NCI-H128 (cell line): Measurements from ENCODE around the gene PLA2G3.

Experiments used
- DNase-seq: peaks from one replicate; lab custom pipeline; 2025; ENCODE audit not compliant: unreplicated experiment; lab: John Stamatoyannopoulos, UW

PLA2G3 gene

GRCh38 chr22:31148488-31148887, 8.2 kb upstream of the PLA2G3 start:
- no peak for DNase-seq

DNA sequence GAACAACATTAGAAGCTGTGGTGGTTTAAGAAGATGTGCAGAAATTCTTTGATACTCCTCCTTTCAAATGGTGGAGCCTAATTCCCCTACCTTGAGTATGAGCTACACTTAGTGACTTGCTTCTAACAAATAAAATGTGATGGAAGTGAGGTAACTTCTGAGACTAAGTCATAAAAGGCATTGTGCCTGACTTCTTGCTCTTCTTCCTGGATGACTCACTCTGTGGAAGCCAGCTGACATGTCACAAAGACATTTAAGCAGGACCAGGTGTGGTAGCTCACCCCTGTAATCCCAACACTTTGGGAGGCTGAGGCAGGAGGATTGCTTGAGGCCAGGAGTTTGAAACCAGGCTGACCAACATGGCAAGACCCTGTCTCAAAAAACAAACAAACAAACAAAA, 3.9 kb upstream of the PLA2G3 start:
- no peak for DNase-seq

- DNase-seq: no peak
Observed at GRCh38 chr22:31143537-31143936, 3.2 kb upstream of the PLA2G3 start.

DNA sequence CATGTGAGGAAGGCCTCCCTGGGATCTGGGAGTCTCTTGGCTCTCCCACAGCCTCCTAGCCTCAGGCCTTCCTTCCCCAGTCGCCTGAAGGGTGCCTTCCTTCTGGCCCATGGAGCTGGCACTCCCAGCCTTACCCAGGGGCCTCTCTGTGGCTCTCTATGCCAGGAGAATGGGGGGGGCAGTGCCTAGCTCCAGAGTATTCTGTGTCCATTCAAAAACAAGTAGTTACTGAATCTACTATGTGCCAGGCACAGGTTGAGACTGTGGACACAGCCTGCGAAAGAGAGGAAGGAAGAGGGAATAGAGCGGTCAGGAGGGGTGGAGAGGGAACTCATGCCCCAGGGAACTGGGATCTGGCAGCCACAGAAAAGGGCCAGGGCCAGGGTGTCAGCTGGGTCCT, 2.7 kb upstream of the PLA2G3 start:
- DNase-seq: no peak

DNA sequence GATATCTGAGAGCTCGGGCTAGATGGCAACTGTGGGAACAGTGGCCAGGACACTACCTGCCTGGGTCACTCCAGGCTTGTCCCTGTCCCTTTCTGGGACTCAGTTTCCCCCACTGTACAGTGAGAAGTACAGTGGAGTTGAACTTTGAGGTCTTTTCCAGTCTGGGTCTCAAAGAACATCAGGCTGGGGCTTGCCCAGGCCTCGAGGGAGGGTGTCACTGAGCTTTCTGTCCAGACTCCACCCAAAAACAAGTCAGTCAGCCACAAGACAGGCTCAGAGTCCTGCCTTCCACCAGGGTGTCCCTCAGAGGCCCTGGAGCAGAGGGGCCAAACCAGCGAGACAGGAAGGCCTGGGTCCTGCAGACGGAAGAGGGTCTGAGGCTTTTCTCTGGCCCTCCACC, 2.0 kb upstream of the PLA2G3 start:
- no peak for DNase-seq

DNA sequence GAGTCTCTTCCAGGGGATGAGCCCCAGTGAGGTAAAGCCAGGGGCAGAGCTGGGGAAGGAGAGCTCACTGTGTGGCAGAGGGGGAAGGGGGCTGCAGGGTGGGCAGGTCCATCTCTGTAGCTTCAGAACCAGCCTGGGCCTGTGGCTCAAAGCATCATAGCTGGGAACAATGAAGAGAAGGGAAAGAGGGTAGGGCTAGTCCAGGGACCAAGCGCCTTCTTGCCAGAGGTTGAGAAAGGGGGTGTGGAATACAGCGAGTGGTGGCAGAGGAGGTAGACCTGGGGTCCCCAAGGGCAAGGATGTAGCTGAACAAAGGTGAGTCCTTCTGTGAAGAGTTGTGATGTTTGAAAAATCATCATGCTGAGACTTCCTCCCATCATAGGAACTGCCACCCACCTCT, 1.2 kb upstream of the PLA2G3 start:
- no peak for DNase-seq

- DNase-seq: no peak
Observed at GRCh38 chr22:31140746-31141145, 438 bp upstream of the PLA2G3 start.

DNA sequence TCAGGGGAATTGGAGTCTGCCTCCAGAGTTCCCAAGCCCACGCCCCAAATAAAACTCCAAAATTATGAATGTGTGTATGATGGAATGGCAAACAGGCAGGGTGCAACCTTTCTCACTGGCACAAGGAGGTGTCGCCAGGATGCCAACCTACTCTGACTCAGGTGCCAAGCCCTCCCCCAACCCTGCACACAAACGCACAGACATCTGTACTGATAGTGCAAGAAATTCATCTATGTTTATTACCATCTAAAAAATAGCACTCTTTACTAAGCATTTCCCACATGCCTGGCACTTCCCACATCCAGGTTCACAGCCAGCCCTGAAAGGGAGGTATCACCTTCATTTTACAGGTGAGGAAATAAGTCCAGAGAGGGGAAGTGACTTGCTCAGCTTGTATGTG, 1.2 kb downstream of the PLA2G3 start:
- no peak for DNase-seq

DNA sequence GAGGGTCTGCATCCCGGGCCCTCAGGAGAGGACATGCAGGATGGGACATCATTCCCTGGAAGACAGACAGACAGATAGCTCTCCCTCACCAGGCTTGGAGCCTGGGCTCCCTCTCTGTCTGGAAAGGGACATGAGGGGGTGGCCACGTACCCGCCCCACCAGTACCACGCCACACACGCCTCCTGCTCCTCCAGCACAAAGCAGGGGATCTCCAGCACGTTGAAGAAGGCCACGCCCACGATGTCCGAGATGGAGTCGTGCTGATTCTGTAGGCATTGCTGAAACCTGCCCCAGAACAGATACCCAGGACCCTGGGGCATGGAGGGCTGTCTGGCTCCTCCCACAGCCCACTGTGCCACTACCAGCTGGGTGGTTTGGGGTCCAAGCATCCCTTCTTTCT, 2.2 kb downstream of the PLA2G3 start:
- no peak for DNase-seq

DNA sequence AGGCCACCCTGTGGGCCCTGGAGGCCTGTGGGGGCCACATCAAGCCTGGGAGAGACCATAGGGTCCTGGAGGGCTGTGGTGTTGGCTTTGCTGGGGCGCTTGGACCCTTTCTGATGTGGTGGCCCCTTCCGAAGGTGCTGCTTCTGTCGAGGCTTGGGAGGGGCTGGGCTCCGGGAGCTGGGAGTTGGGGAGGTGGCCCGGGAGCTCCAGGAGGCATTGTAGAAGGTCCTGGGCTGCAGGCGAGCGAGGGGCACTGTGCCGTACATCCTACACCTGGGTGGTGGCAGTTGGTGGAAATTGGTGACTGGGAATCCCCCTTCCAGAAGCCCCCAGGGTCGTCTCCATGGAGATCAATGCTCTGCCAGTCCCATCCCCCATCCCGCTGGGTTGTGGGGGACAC, 2.6 kb downstream of the PLA2G3 start:
- DNase-seq: no peak

- DNase-seq: no peak
Observed at GRCh38 chr22:31136711-31137110, 3.6 kb downstream of the PLA2G3 start.

DNA sequence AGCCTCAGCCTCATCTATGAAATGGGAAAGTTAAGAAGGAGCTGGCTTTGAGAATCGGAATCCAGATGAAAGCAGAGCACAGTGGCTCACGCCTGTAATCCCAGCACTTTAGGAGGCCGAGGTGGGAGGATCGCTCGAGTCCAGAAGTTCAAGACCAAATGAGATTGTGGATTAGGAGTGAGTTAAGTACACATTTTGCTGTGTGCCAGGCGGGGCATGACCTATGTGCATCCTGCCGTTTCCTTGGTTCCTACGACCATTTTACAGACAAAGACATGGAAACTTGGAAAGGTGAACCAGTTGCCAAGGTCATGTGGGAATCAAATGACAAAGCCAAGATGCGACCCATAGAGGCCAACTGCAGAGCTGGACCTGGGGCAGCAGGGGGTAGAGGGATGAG, 4.2 kb downstream of the PLA2G3 start:
- no peak for DNase-seq

DNA sequence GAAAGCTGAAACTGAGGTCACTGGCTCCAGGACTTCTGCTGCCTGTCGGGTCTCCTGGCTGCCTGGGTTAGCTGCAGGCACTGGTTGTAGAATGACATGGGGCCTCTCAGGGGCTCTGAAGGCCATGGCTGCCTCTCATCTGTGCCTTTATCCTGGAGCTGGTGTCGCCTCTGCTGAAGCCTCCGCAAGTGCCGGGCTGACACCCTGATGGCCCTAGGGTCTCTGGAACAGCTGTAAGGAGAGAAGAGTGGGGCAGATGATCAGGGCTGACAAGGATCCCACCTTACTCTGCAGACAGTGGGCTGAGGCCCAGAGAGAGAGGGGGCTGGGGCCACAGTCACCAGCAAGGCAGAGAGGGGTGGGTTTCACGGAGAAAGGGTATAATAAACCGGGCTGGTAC, 4.6 kb downstream of the PLA2G3 start:
- no peak for DNase-seq

DNA sequence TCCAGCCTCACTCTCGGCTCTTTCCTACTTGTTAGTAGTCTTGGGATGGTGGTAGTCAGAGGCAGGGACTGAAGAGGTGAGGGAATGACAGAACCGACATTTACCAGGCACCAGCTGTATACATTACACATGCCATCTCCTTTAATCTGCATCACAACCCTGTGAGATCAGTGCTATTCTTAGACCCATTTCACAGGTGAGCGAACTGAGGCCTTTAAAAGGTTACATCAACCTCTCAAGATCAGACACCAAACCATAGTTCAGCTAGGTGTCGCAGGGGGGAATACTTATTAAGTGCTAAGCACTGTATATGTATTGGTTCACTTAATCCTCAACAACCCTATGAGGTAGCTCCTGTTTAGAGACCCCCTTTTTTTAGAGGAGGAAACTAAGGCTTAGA, 5.6 kb downstream of the PLA2G3 start:
- no peak for DNase-seq

GRCh38 chr22:31133911-31134310, 6.4 kb downstream of the PLA2G3 start:
- DNase-seq: no peak

DNA sequence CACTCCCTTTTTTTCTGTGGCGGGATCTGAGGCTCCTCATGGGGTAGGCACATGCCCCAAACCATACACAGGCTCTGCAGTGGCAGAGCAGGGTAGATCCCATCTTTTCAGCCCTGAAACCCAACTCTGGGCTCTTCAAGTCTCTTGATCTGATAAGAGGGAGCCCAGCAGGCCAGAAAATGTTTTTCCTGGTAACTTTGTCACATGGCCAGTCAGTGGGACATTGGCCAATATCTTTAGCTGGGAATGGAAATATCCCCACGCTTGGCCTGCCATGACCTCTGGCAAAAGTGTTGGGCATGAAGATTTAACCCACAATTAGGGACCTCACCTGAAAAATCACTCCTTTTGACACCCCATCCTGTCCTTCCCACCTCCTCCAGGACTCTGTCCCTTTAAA, 9.4 kb downstream of the PLA2G3 start:
- no peak for DNase-seq

DNA sequence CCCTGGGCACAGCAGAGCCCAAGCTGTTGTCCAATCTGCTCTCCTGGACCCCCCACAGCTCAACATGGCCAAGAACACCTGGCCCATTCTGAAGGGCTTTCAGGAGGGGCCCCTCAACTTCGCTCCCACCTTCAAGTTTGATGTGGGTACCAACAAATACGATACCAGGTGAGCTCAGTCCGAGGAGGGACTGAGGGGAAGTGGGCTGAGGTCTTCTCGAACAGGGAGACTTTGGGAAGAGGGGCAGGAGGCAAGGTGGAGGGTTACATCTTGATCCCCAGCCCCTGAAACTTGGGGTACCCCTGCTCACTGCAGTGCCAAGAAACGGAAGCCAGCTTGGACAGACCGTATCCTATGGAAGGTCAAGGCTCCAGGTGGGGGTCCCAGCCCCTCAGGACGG, 12.2 kb downstream of the PLA2G3 start:
- no peak for DNase-seq

- no peak for DNase-seq
Observed at GRCh38 chr22:31127181-31127772, 13.0 kb downstream of the PLA2G3 start.

- no peak for DNase-seq
Observed at GRCh38 chr22:31126869-31127175, 13.5 kb downstream of the PLA2G3 start.

- DNase-seq: no peak
Observed at GRCh38 chr22:31126128-31126868, 14.0 kb downstream of the PLA2G3 start.

DNA sequence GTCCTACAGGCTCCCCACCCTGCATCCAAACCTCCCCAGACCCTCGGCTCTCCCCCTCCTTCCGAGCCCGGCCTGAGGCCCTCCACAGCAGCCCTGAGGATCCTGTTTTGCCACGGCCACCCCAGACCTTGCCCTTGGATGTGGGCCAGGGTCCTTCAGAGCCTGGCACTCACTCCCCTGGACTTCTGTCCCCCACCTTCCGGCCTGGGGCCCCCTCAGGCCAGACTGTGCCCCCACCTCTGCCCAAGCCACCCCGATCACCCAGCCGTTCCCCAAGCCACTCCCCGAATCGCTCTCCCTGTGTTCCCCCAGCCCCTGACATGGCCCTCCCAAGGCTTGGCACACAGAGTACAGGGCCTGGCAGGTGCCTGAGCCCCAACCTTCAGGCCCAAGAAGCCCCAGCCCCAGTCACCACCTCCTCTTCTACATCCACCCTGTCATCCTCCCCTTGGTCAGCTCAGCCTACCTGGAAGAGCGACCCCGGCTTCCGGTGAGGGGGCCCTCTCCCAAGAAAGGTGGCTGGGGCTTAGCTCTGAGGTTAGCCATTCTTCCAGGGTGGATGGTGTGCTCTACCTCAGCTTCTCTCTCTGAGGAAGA, 14.7 kb downstream of the PLA2G3 start:
- DNase-seq: no peak

- DNase-seq: no peak
Observed at GRCh38 chr22:31124811-31125465, 15.4 kb downstream of the PLA2G3 start.
